Vagina (tissue), 2 donors: Measurements from ENCODE around the gene KLHL2. TPM values are rescaled to one million over a fixed set of nuclear protein-coding genes. Genes with fewer than 3 reads are reported as not detected.

Source experiments
- DNase-seq, 2 donors: peaks; one replicate each; pipeline ENCODE4 v3.0.0-alpha.2; 2017; ENCODE audit errors: extremely low spot score in 2 of 2
- H3K27ac ChIP-seq: fragments of 200-600 bp; sonication (generic); one replicate; pipeline ENCODE4 v1.5.1; 2019
- H3K27me3 ChIP-seq: fragments of 200-600 bp; sonication (generic); one replicate; pipeline ENCODE4 v1.5.1; 2019
- H3K36me3 ChIP-seq, 2 donors: fragments of 200-600 bp; sonication (generic); one replicate each; pipeline ENCODE4 v1.5.1; 2017 to 2019
- H3K4me1 ChIP-seq: fragments of 200-600 bp; sonication (generic); one replicate; pipeline ENCODE4 v1.5.1; 2019
- H3K4me3 ChIP-seq, 2 donors: fragments of 200-600 bp; sonication (generic); 1 replicate in 1 of 2; 2 replicates in 1 of 2; pipeline ENCODE4 v1.5.1; 2016 to 2019
- H3K9me3 ChIP-seq: fragments of 200-600 bp; sonication (generic); one replicate; pipeline ENCODE4 v1.5.1; 2019
- CTCF ChIP-seq, 3 experiments: fragments of 450-650 bp in 2 of 3; fragments of 200-600 bp in 1 of 3; sonication (generic) in 1 of 3; IDR thresholded peaks; one replicate each; pipeline ENCODE4 v1.5.1; 2017 to 2019; ENCODE audit warnings: antibody characterized with exemption in 3 of 3, mild to moderate bottlenecking in 2 of 3, moderate library complexity in 2 of 3
- POLR2A ChIP-seq, 2 donors: fragments of 450-650 bp; IDR thresholded peaks; one replicate each; pipeline ENCODE4 v1.6.1; 2017; ENCODE audit warnings: antibody characterized with exemption in 2 of 2, mild to moderate bottlenecking in 2 of 2, moderate library complexity in 2 of 2
- POLR2AphosphoS5 ChIP-seq, 2 donors: sonication (generic); formaldehyde crosslinking; IDR thresholded peaks; one replicate each; pipeline ENCODE4 v1.9.0; 2017; ENCODE audit warnings: antibody characterized with exemption in 2 of 2, mild to moderate bottlenecking in 2 of 2, low read depth in 1 of 2; ENCODE audit not compliant: insufficient read depth in 1 of 2
- intact Hi-C: fragments of 100-400 bp; cut with DNase I; formaldehyde crosslinking; loops from one replicate; pipeline ENCODE4 v1.15.1; 2023
- total RNA-seq: library from RNA; depleted of rRNA; stranded (reverse); fragments of >200 nt; gene quantifications from one replicate; pipeline ENCODE4 v1.2.3, GENCODE V29; 2016

Gene KLHL2
- total RNA-seq, 1 donor from 2014 or later: 29.5 TPM

GRCh38 chr4:165324236-165324917 lies 117.0 kb downstream of the KLHL2 start:
- Histone ChIP-seq H3K4me1 (peaks cover 24% of the 10 kb centered on the region), H3K27me3 (no peaks in the 10 kb centered on the region), H3K36me3 (no peaks in the 10 kb centered on the region), H3K9me3 (no peaks in the 10 kb centered on the region), H3K4me3 (no peak overlapping the region), H3K27ac (no peak overlapping the region)
- TF ChIP-seq CTCF (IDR thresholded peaks at IDR 0.05) (no peak), POLR2A (IDR thresholded peaks at IDR 0.05) (no peak), POLR2AphosphoS5 (IDR thresholded peaks at IDR 0.05; ENCODE audit: insufficient read depth in 1 of 2, low read depth in 1 of 2) (no peak)
- intact Hi-C loops: loop anchor here (10.0 kb wide), 2 partner anchors 120 to 200 kb away; partner anchors contain the start of gene KLHL2
- DNase-seq: no peak

- peaks cover 27% of the 10 kb centered on the region for H3K4me1 ChIP-seq
- H3K27ac ChIP-seq: no peak overlapping the region
- H3K4me3 ChIP-seq: no peak overlapping the region
- intact Hi-C loops: loop anchor here (10.0 kb wide), 2 partner anchors 120 to 200 kb away; partner anchors contain the start of gene KLHL2
- H3K9me3 ChIP-seq: no peaks in the 10 kb centered on the region
- H3K36me3 ChIP-seq: no peaks in the 10 kb centered on the region
- DNase-seq: no peak
- TF ChIP-seq POLR2A (IDR thresholded peaks at IDR 0.05) (no peak), POLR2AphosphoS5 (IDR thresholded peaks at IDR 0.05; ENCODE audit: insufficient read depth in 1 of 2, low read depth in 1 of 2) (no peak)
- no peaks in the 10 kb centered on the region for H3K27me3 ChIP-seq
Measured at GRCh38 chr4:165324918-165325304, 117.5 kb downstream of the KLHL2 start.

- no peak for DNase-seq
- H3K27me3 ChIP-seq: no peaks in the 10 kb centered on the region
- no peaks in the 10 kb centered on the region for H3K36me3 ChIP-seq
- H3K9me3 ChIP-seq: no peaks in the 10 kb centered on the region
- intact Hi-C loops: loop anchor here (10.0 kb wide), 2 partner anchors 121 to 201 kb away; partner anchors contain the start of gene KLHL2
- peak overlapping the region; percentile 75 to 89 for H3K4me3 ChIP-seq
- H3K4me1 ChIP-seq: peaks cover 37% of the 10 kb centered on the region
- TF ChIP-seq POLR2AphosphoS5 (IDR thresholded peaks at IDR 0.05; ENCODE audit: insufficient read depth in 1 of 2, low read depth in 1 of 2): no peak
- no peak for TF ChIP-seq CTCF (IDR thresholded peaks at IDR 0.05)
- TF ChIP-seq POLR2A (IDR thresholded peaks at IDR 0.05): no peak
- H3K27ac ChIP-seq: peak overlapping the region; percentile 71
Measured at GRCh38 chr4:165325732-165326512, 118.6 kb downstream of the KLHL2 start.

- Histone ChIP-seq H3K9me3 (no peaks in the 10 kb centered on the region), H3K4me3 (peak overlapping the region; percentile 75 to 89), H3K27ac (peak overlapping the region; percentile 71), H3K27me3 (no peaks in the 10 kb centered on the region), H3K36me3 (no peaks in the 10 kb centered on the region), H3K4me1 (peaks cover 38% of the 10 kb centered on the region)
- no peak for TF ChIP-seq POLR2AphosphoS5 (IDR thresholded peaks at IDR 0.05; ENCODE audit: insufficient read depth in 1 of 2, low read depth in 1 of 2)
- no peak for TF ChIP-seq CTCF (IDR thresholded peaks at IDR 0.05)
- no peak for TF ChIP-seq POLR2A (IDR thresholded peaks at IDR 0.05)
- DNase-seq: no peak
- intact Hi-C loops: loop anchor here (10.0 kb wide), 2 partner anchors 122 to 202 kb away; partner anchors contain the start of gene KLHL2
Measured at GRCh38 chr4:165326831-165327210, 119.5 kb downstream of the KLHL2 start.

- peak within 1 kb of the TSS; percentile 91 for H3K27ac ChIP-seq
- H3K4me1 ChIP-seq: peaks cover 45% of the 10 kb centered on the region
- H3K9me3 ChIP-seq: no peaks in the 10 kb centered on the region
- H3K36me3 ChIP-seq: no peaks in the 10 kb centered on the region
- DNase-seq: peak; percentile 98 to 100
- intact Hi-C loops: loop anchor here (10.0 kb wide), 2 partner anchors 123 to 203 kb away; partner anchors contain the start of gene KLHL2
- H3K27me3 ChIP-seq: no peaks in the 10 kb centered on the region
- H3K4me3 ChIP-seq: peak within 1 kb of the TSS; percentile 75 to 89
- TF ChIP-seq CTCF (IDR thresholded peaks at IDR 0.05) (no peak), POLR2AphosphoS5 (IDR thresholded peaks at IDR 0.05; ENCODE audit: insufficient read depth in 1 of 2, low read depth in 1 of 2) (peak; percentile 92 to 95), POLR2A (IDR thresholded peaks at IDR 0.05) (peak; percentile 29 to 35)
Measured at GRCh38 chr4:165327211-165328100, 120.1 kb downstream of the KLHL2 start, which contains the start of gene MSMO1. MSMO1 (plus strand) TSS chr4:165327669; CDS start chr4:165333371, 5,702 bp downstream.
